ENCODE results near the gene UTP20.

Gene UTP20

GRCh38 chr12:101243616-101244015 is 36.3 kb upstream of the UTP20 start:
- no peak overlapping the region for H3K4me3 ChIP-seq (ENCODE audit: low read depth, low read length)
- no peak for DNase-seq (ENCODE audit: low read depth)
- TF ChIP-seq CTCF (conservative IDR thresholded peaks at IDR 0.05; ENCODE audit: low read depth, low read length) = no peak

- no peak for DNase-seq (ENCODE audit: low read depth)
- no peak for TF ChIP-seq CTCF (conservative IDR thresholded peaks at IDR 0.05; ENCODE audit: low read depth, low read length)
- no peak overlapping the region for H3K4me3 ChIP-seq (ENCODE audit: low read depth, low read length)
Observed at GRCh38 chr12:101256266-101256665, 23.6 kb upstream of the UTP20 start.

- H3K4me3 ChIP-seq (ENCODE audit: low read depth, low read length) = no peak overlapping the region
- no peak for DNase-seq (ENCODE audit: low read depth)
- TF ChIP-seq CTCF (conservative IDR thresholded peaks at IDR 0.05; ENCODE audit: low read depth, low read length) = no peak
Observed at GRCh38 chr12:101257357-101257756, 22.5 kb upstream of the UTP20 start.

- no peak for TF ChIP-seq CTCF (conservative IDR thresholded peaks at IDR 0.05; ENCODE audit: low read depth, low read length)
Observed at GRCh38 chr12:101267111-101267510, 12.8 kb upstream of the UTP20 start.

GRCh38 chr12:101276433-101276832 is 3.5 kb upstream of the UTP20 start:
- no peak overlapping the region for H3K4me3 ChIP-seq (ENCODE audit: low read depth, low read length)
- DNase-seq (ENCODE audit: low read depth) = no peak
- TF ChIP-seq CTCF (conservative IDR thresholded peaks at IDR 0.05; ENCODE audit: low read depth, low read length) = no peak

More at GRCh38 chr12:101267111-101267510, 12.8 kb upstream of the UTP20 start:
- no peak for DNase-seq (ENCODE audit: low read depth)
- no peak overlapping the region for H3K4me3 ChIP-seq (ENCODE audit: low read depth, low read length)

GRCh38 chr12:101277443-101277842 is 2.5 kb upstream of the UTP20 start:
- TF ChIP-seq CTCF (conservative IDR thresholded peaks at IDR 0.05; ENCODE audit: low read depth, low read length) = no peak
- H3K4me3 ChIP-seq (ENCODE audit: low read depth, low read length) = no peak overlapping the region
- no peak for DNase-seq (ENCODE audit: low read depth)

GRCh38 chr12:101287357-101287756 is 7.5 kb downstream of the UTP20 start:
- H3K4me3 ChIP-seq (ENCODE audit: low read depth, low read length) = no peak overlapping the region
- TF ChIP-seq CTCF (conservative IDR thresholded peaks at IDR 0.05; ENCODE audit: low read depth, low read length) = no peak
- DNase-seq (ENCODE audit: low read depth) = no peak

Data from choroid plexus epithelial cell (primary cell).